Transverse colon (tissue), 4 donors: Measurements from ENCODE around the gene SMCO2. TPM values are rescaled to one million over a fixed set of nuclear protein-coding genes. Genes with fewer than 3 reads are reported as not detected.

Source experiments
- DNase-seq: peaks from one replicate; pipeline ENCODE4 v3.0.0-alpha.2; 2019
- H3K27ac ChIP-seq, 4 donors: fragments of 200-600 bp; sonication (generic); 2 replicates each; pipeline ENCODE4 v1.5.1; 2016 to 2018; ENCODE audit warnings: inconsistent platforms in 4 of 4
- H3K27me3 ChIP-seq: fragments of 200-600 bp; sonication (generic); 2 replicates; pipeline ENCODE4 v1.5.1; 2017; ENCODE audit warnings: inconsistent platforms
- H3K36me3 ChIP-seq, 4 donors: fragments of 200-600 bp; sonication (generic); 2 replicates each; pipeline ENCODE4 v1.5.1; 2017 to 2019; ENCODE audit warnings: inconsistent platforms in 4 of 4
- H3K4me1 ChIP-seq, 4 donors: fragments of 200-600 bp; sonication (generic); 2 replicates each; pipeline ENCODE4 v1.5.1; 2017 to 2020; ENCODE audit warnings: inconsistent platforms in 4 of 4
- H3K4me3 ChIP-seq, 4 donors: fragments of 200-600 bp; sonication (generic); 1 replicate in 1 of 4; 2 replicates in 3 of 4; pipeline versions ENCODE4 v1.5.1 to v1.6.1; 2017 to 2019; ENCODE audit warnings: inconsistent platforms in 4 of 4
- H3K9me3 ChIP-seq, 2 donors: fragments of 200-600 bp; sonication (generic); 2 replicates each; pipeline ENCODE4 v1.5.1; 2017 to 2019; ENCODE audit warnings: inconsistent platforms in 2 of 2
- CTCF ChIP-seq, 5 experiments: fragments of 200-600 bp in 3 of 5; fragments of 450-650 bp in 2 of 5; sonication (generic) in 3 of 5; IDR thresholded peaks; 1 replicate in 2 of 5; 2 replicates in 3 of 5; pipeline ENCODE4 v1.5.1; 2016 to 2017; ENCODE audit warnings: antibody characterized with exemption in 5 of 5, inconsistent platforms in 3 of 5, mild to moderate bottlenecking in 2 of 5, moderate library complexity in 1 of 5
- EP300 ChIP-seq: sonication (generic); formaldehyde crosslinking; IDR thresholded peaks from one replicate; pipeline ENCODE4 v1.6.1; 2017; ENCODE audit warnings: antibody characterized with exemption, low read depth
- POLR2A ChIP-seq: fragments of 450-650 bp; IDR thresholded peaks from one replicate; pipeline ENCODE4 v1.6.1; 2016; ENCODE audit warnings: antibody characterized with exemption, mild to moderate bottlenecking, moderate library complexity
- POLR2AphosphoS5 ChIP-seq, 3 donors: sonication (generic); formaldehyde crosslinking; IDR thresholded peaks; one replicate each; pipeline ENCODE4 v1.6.1; 2016; ENCODE audit warnings: antibody characterized with exemption in 3 of 3
- WGBS, 2 donors: methylation state at CpG; one replicate each; pipeline ENCODE4 v1.1.5; 2018; ENCODE audit warnings: low coverage in 1 of 2; 5-methylcytosine and 5-hydroxymethylcytosine counted together
- in situ Hi-C, 4 donors: fragments of 200-750 bp; cut with MboI; loops; one replicate each; pipeline versions ENCODE4 v1.15.0 to v1.15.1; 2017; ENCODE audit warnings: low sequenced_read_pairs in 3 of 4, low pct_ligation_motif_present in 1 of 4, low pct_unique_long_range_greater_than_20kb in 1 of 4
- intact Hi-C: fragments of 100-400 bp; cut with DNase I; formaldehyde crosslinking; loops from one replicate; pipeline ENCODE4 v1.15.1; 2023; ENCODE audit warnings: low total_unique reads
- total RNA-seq, 4 donors: library from RNA; depleted of rRNA; stranded (reverse); fragments of >200 nt; gene quantifications; one replicate each; pipeline ENCODE4 v1.1.0, GENCODE V29; 2016

SMCO2 gene
- total RNA-seq, 4 donors from 2014 or later, result not detected

GRCh38 chr12:27431185-27431584 is 15.4 kb upstream of the SMCO2 start:
- Histone ChIP-seq H3K4me1 (no peaks in the 10 kb centered on the region), H3K9me3 (no peaks in the 10 kb centered on the region), H3K36me3 (no peaks in the 10 kb centered on the region), H3K4me3 (no peak overlapping the region), H3K27ac (no peak overlapping the region), H3K27me3 (no peaks in the 10 kb centered on the region)
- intact Hi-C loops, result loop anchor here (5.0 kb wide), 1 partner anchor 216 kb away; no protein-coding TSS in a partner anchor
- no peak for TF ChIP-seq EP300
- no peak for TF ChIP-seq CTCF (IDR thresholded peaks at IDR 0.05)
- no peak for TF ChIP-seq POLR2AphosphoS5 (IDR thresholded peaks at IDR 0.05)
- no peak for TF ChIP-seq POLR2A
- in situ Hi-C loops, result loop anchor here (10.0 to 25.0 kb wide), 3 partner anchors 204 to 231 kb away; no protein-coding TSS in a partner anchor
- 77 to 90% methylated on average over 4 of the region's 4 CpGs for WGBS, 2 donors
- DNase-seq, result no peak

GRCh38 chr12:27434673-27435565 is 11.6 kb upstream of the SMCO2 start:
- intact Hi-C loops (loop anchor here (5.0 kb wide), 1 partner anchor 212 kb away; no protein-coding TSS in a partner anchor), in situ Hi-C loops (loop anchor here (10.0 to 25.0 kb wide), 3 partner anchors 200 to 227 kb away; no protein-coding TSS in a partner anchor)
- 20 to 35% methylated on average over 2 to 5 of the region's 6 CpGs for WGBS, 2 donors
- Histone ChIP-seq H3K4me1 (no peaks in the 10 kb centered on the region), H3K27me3 (no peaks in the 10 kb centered on the region), H3K27ac (no peak overlapping the region), H3K9me3 (no peaks in the 10 kb centered on the region), H3K4me3 (no peak overlapping the region), H3K36me3 (no peaks in the 10 kb centered on the region)
- TF ChIP-seq POLR2AphosphoS5 (IDR thresholded peaks at IDR 0.05) (no peak), POLR2A (no peak), EP300 (no peak), CTCF (IDR thresholded peaks at IDR 0.05) (peak in 4 of 5 experiments; percentile 17 to 75 (median 48))
- no peak for DNase-seq

- H3K36me3 ChIP-seq, result no peaks in the 10 kb centered on the region
- no peaks in the 10 kb centered on the region for H3K27me3 ChIP-seq
- DNase-seq, result no peak
- no peak for TF ChIP-seq EP300
- no peak for TF ChIP-seq POLR2A
- TF ChIP-seq POLR2AphosphoS5 (IDR thresholded peaks at IDR 0.05), result no peak
- no peak for TF ChIP-seq CTCF (IDR thresholded peaks at IDR 0.05)
- no peak overlapping the region for H3K4me3 ChIP-seq
- intact Hi-C loops (no loop called here), in situ Hi-C loops (loop anchor here (10.0 to 25.0 kb wide), 3 partner anchors 199 to 226 kb away; no protein-coding TSS in a partner anchor)
- H3K4me1 ChIP-seq, result no peaks in the 10 kb centered on the region
- no peak overlapping the region for H3K27ac ChIP-seq
- no peaks in the 10 kb centered on the region for H3K9me3 ChIP-seq
These were observed 10.5 kb upstream of the SMCO2 start for GRCh38 chr12:27436029-27436428.

- intact Hi-C loops, result no loop called here
- 85 to 90% methylated on average over 1 of the region's 1 CpG for WGBS, 2 donors
- no peaks in the 10 kb centered on the region for H3K9me3 ChIP-seq
- in situ Hi-C loops, result loop anchor here (10.0 to 25.0 kb wide), 3 partner anchors 198 to 226 kb away; no protein-coding TSS in a partner anchor
- no peak for DNase-seq
- no peak overlapping the region for H3K4me3 ChIP-seq
- H3K4me1 ChIP-seq, result no peaks in the 10 kb centered on the region
- no peaks in the 10 kb centered on the region for H3K36me3 ChIP-seq
- no peak overlapping the region for H3K27ac ChIP-seq
- TF ChIP-seq EP300 (no peak), POLR2AphosphoS5 (IDR thresholded peaks at IDR 0.05) (no peak), CTCF (IDR thresholded peaks at IDR 0.05) (no peak), POLR2A (no peak)
- no peaks in the 10 kb centered on the region for H3K27me3 ChIP-seq
These were observed 9.8 kb upstream of the SMCO2 start for GRCh38 chr12:27436768-27437167.
